Activated naive CD8-positive, alpha-beta T cell treated with anti-CD3 and anti-CD28 coated beads, Interleukin-2, amount 10 ng/mL, durations not matched to agents 7 days and 5 days (primary cell): ENCODE results near the gene CACYBP. TPM values are rescaled to one million over a fixed set of nuclear protein-coding genes. Genes with fewer than 3 reads are reported as not detected.
"Not testable (repeated sequence)": the region's sequence is repeated elsewhere in the genome, so short reads cannot be mapped to it uniquely, and the experiment has no call there.

Experiments
- ATAC-seq: fragments of 150-1000 bp; cut with Tn5 transposase; one replicate; pipeline ENCODE4 v1.10.0; 2021; ENCODE audit warnings: low read depth, moderate library complexity
- POLR2A ChIA-PET: fragments of 350-600 bp; sonication (Branson Sonifier 250); formaldehyde crosslinking; loops from one replicate; lab custom pipeline; 2021; ENCODE audit warnings: antibody characterized with exemption; lab: Charles Lee
- DNase-seq: peaks from one replicate; pipeline ENCODE4 v3.0.0; 2021
- H3K27ac Mint-ChIP-seq: one replicate; pipeline ENCODE4 v1.8.0; 2022; ENCODE audit warnings: mild to moderate bottlenecking, mixed read lengths
- H3K27me3 Mint-ChIP-seq: one replicate; pipeline ENCODE4 v1.8.0; 2022; ENCODE audit warnings: mild to moderate bottlenecking, moderate library complexity, mixed read lengths
- H3K36me3 Mint-ChIP-seq: one replicate; pipeline ENCODE4 v1.8.0; 2021; ENCODE audit warnings: mild to moderate bottlenecking, mixed read lengths
- H3K4me1 Mint-ChIP-seq: one replicate; pipeline ENCODE4 v1.8.0; 2021; ENCODE audit warnings: mixed read lengths
- H3K4me3 Mint-ChIP-seq: one replicate; pipeline ENCODE4 v1.8.0; 2022; ENCODE audit warnings: mild to moderate bottlenecking, moderate library complexity, mixed read lengths
- H3K9me3 Mint-ChIP-seq: one replicate; pipeline ENCODE4 v1.8.0; 2021; ENCODE audit warnings: mixed read lengths
- total RNA-seq, 2 experiments: library from RNA; stranded (reverse); gene quantifications; one replicate each; pipeline ENCODE4 v1.2.3, GENCODE V29; 2021

CACYBP gene
- total RNA-seq, 2 experiments from 2014 or later: 147 to 177 TPM

DNA sequence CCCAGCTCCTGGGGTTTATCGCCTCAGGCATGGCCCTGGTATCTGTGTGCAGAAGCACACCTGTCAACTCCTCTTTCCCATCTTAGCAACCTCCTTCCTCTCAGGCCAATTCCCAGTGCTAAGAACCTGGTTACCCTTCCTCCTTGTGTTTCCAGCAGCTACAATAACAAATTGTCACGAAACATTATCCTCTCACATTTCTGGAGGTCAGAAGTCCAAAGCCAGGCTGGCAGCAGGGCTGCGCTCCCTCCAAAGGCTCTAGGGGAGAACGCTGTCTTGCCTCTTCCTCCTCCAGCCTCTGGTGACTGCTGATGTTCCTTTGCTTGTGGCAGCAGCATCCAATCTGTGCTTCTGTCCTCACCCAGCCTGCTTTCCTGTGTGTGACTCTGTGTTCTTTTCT lies 34.2 kb downstream of the CACYBP start:
- H3K27ac Mint-ChIP-seq: no peak overlapping the region
- DNase-seq (no peak), ATAC-seq (no peak)
- H3K9me3 Mint-ChIP-seq: no peaks in the 10 kb centered on the region
- H3K4me1 Mint-ChIP-seq: peaks cover 6% of the 10 kb centered on the region
- H3K4me3 Mint-ChIP-seq: no peak overlapping the region
- H3K36me3 Mint-ChIP-seq: no peaks in the 10 kb centered on the region
- POLR2A ChIA-PET: no interaction called here
- H3K27me3 Mint-ChIP-seq: peaks cover 3% of the 10 kb centered on the region

DNA sequence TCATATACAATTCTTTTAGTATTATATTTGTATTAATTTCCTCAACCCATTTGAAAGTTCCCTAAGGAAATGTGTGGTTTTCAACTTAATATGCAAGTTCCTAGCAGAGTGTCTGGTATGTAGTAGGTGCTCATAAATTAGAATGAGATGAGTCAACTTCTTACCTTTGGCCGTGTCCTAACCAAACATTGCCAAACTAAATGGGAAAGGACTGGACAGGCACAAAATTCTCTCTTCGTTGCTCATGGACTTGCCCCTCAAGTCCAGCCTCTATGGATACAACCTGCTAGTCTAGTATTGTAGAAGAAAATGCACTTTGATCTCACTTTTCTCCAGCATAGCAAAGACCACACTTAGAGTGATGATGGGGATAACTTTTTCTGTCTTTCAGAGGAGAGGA lies 35.0 kb downstream of the CACYBP start:
- Mint-ChIP-seq H3K4me1 (peaks cover 2% of the 10 kb centered on the region), H3K9me3 (no peaks in the 10 kb centered on the region), H3K27me3 (peaks cover 6% of the 10 kb centered on the region), H3K4me3 (no peak overlapping the region), H3K27ac (no peak overlapping the region), H3K36me3 (no peaks in the 10 kb centered on the region)
- ATAC-seq (no peak), DNase-seq (no peak)
- POLR2A ChIA-PET: no interaction called here

DNA sequence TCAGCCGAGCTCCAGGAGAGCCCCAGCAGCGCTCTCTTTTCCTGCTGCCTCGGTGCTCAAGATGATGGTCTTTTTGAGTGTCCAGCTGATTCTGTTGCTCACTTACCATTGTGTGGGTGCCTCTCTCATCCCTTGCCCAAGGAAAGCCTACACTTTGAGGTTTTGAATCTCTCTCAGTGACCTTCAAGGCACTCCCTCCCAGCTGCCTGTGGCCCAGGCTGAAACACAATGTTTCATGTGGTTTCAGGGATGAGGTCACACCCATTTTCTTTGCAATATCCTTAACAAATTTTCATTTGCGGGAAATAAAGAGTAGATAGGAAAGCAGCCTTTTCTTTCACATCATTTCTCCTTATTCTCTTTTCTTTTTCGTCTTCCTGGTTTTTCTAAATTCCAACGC lies 36.1 kb downstream of the CACYBP start:
- Mint-ChIP-seq H3K27me3 (peaks cover 9% of the 10 kb centered on the region), H3K9me3 (no peaks in the 10 kb centered on the region), H3K4me3 (no peak overlapping the region), H3K36me3 (no peaks in the 10 kb centered on the region), H3K27ac (no peak overlapping the region), H3K4me1 (no peaks in the 10 kb centered on the region)
- DNase-seq (no peak), ATAC-seq (no peak)
- POLR2A ChIA-PET: no interaction called here

DNA sequence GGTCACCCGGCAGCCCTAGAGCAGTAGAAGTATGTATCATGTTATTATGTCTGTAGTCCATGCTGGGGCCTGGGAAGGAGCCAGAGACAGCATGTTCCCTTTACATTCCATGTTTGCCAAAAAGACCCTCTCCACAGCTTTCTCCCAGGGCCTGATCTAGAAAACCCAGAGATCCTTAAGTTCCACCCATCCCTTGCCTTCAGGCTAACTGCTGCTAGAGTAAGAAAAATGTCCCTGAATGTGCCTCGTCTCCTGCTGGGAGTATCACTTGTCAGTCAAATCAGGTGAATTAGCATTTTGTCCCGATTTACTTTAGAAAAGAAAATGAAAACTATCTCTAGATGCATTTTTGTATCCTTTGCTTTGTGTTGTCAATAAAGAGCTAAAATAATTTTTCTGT lies 36.7 kb downstream of the CACYBP start:
- H3K27ac Mint-ChIP-seq: no peak overlapping the region
- no peaks in the 10 kb centered on the region for H3K9me3 Mint-ChIP-seq
- H3K27me3 Mint-ChIP-seq: peaks cover 9% of the 10 kb centered on the region
- POLR2A ChIA-PET: no interaction called here
- no peaks in the 10 kb centered on the region for H3K36me3 Mint-ChIP-seq
- no peak overlapping the region for H3K4me3 Mint-ChIP-seq
- ATAC-seq (no peak), DNase-seq (no peak)
- H3K4me1 Mint-ChIP-seq: no peaks in the 10 kb centered on the region

DNA sequence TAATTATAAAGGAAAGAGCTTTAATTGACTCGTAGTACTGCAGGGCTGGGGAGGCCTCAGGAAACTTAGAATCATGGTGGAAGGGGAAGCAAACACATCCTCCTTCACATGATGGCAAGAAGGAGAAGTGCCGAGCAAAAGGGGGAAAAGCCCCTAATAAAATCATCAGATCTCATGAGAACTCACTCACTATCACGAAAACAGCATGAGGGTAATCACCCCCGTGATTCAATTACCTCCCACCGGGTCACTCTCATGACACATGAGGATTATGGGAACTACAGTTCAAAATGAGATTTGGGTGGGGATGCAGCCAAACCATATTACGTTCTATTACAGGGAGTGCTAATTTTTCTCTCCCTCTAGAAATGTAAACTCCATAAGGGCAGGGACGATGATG lies 37.7 kb downstream of the CACYBP start:
- Mint-ChIP-seq H3K4me3 (no peak overlapping the region), H3K9me3 (no peaks in the 10 kb centered on the region), H3K27ac (no peak overlapping the region), H3K4me1 (no peaks in the 10 kb centered on the region), H3K27me3 (peaks cover 9% of the 10 kb centered on the region), H3K36me3 (no peaks in the 10 kb centered on the region)
- POLR2A ChIA-PET: no interaction called here
- DNase-seq: no peak
- no peak for ATAC-seq

DNA sequence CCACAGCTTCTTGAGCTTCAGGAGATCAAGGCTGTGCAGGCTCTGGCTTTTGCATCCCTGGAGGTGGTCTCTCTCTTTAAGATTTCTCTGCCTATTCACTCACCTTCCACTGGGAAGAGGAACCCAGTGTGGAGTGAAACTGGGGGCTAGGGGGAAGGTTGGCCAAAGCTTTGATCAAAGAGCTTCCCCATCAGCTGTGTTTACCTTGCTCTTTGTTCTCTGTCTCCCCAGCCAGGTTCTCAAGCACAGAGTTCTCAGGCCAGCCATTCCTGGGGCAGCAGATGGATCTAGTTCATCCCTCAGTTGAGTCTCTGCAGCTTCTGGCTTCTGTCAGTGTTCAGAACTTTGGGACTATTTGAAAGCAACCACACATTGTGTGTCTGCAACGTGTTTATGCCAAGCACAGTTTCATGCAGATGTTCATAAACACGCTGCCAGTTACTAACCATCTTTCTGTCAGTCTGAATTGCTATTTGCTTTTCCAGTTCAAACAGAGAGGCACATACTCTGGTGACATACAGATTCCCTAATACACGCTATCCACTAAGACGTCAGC lies 40.7 kb downstream of the CACYBP start:
- H3K27me3 Mint-ChIP-seq: peaks cover 6% of the 10 kb centered on the region
- no peak overlapping the region for H3K27ac Mint-ChIP-seq
- ATAC-seq (no peak), DNase-seq (no peak)
- H3K4me3 Mint-ChIP-seq: no peak overlapping the region
- H3K9me3 Mint-ChIP-seq: no peaks in the 10 kb centered on the region
- POLR2A ChIA-PET: no interaction called here
- H3K36me3 Mint-ChIP-seq: no peaks in the 10 kb centered on the region
- H3K4me1 Mint-ChIP-seq: no peaks in the 10 kb centered on the region

DNA sequence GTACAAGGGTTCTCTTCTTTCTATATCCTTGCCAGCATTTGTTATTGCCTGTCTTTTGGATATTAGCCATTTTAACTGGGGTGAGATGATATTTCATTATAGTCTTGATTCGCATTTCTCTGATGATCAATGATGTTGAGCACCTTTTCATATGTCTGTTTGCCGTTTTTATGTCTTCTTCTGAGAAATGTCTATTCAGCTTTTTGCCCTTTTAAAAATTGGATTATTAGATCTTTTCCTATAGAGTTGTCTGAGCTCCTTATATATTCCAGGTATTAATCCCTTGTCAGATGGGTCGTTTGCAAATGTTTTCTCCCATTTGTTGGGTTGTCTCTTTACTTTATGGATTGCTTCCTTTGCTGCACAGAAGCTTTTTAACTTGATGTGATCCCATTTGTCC lies 42.9 kb downstream of the CACYBP start:
- Mint-ChIP-seq H3K27ac (no peak overlapping the region), H3K4me3 (no peak overlapping the region), H3K27me3 (peaks cover 12% of the 10 kb centered on the region), H3K9me3 (no peaks in the 10 kb centered on the region), H3K36me3 (no peaks in the 10 kb centered on the region), H3K4me1 (no peaks in the 10 kb centered on the region)
- DNase-seq (no peak), ATAC-seq (no peak)
- POLR2A ChIA-PET: no interaction called here

DNA sequence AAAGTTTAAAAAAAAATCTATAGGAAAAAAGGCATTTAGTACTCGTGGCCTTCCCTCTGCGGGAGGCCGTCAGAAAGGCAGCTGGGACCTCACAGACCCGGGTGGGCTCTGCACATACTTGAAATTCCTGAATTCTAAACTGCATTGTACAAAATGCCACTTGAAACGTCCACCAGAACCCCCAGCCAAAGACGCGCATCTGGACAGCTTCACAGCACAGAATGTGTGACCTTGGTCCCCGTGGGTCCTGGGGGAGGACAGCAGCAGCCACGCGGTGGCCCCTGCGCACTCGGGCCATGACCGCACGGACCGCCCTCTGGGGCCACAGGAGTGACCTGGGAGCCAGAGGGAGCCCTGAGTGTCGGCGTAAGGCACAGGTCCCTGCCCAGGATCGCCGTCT lies 44.1 kb downstream of the CACYBP start:
- Mint-ChIP-seq H3K36me3 (no peaks in the 10 kb centered on the region), H3K9me3 (no peaks in the 10 kb centered on the region), H3K4me3 (no peak overlapping the region), H3K4me1 (no peaks in the 10 kb centered on the region), H3K27ac (no peak overlapping the region), H3K27me3 (peaks cover 19% of the 10 kb centered on the region)
- DNase-seq (no peak), ATAC-seq (no peak)
- POLR2A ChIA-PET: no interaction called here

DNA sequence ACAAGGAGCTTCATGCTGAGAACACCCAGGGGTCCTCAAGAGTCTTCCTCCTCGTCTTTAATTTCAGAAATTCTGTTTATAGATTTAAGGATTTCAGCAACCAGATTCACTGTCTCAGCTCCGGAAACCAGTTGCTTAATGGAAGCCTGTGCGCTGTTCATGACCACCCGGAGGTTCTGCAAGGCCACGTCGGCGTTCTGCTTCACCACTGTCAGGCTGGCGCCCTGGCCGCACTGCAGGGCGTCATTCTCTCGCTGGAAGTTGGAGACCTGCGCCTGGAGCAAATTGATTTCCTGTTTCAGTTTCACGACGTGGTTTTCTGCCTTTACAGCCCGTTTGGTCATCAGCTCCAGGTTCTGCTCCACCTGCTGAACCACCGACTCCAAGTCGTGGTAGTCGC lies 44.8 kb downstream of the CACYBP start:
- ATAC-seq, DNase-seq, H3K36me3 Mint-ChIP-seq, POLR2A ChIA-PET, H3K4me1 Mint-ChIP-seq, H3K9me3 Mint-ChIP-seq, H3K4me3 Mint-ChIP-seq, H3K27ac Mint-ChIP-seq: not testable (repeated sequence)
- H3K27me3 Mint-ChIP-seq: peaks cover 22% of the 10 kb centered on the region

DNA sequence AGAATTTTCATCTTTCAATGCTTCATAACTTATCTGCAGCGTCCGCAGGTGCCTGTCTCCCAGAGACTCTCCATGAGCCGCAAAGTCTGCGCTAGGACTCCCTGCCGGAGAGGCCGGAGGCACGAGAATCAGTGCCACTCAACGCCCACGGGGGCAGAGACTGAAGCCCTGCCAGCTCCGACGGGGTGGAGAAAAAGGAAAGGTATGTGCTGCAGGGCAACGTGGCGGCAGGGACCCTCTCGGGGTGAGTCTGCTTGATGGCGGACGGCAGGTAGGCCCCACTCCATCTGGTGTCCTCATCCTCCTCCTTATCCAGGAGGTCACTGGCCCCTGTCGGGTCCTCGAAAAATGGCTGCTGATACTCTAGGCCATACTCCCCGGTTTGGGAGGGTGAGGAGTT lies 45.4 kb downstream of the CACYBP start:
- no peaks in the 10 kb centered on the region for H3K9me3 Mint-ChIP-seq
- no peaks in the 10 kb centered on the region for H3K4me1 Mint-ChIP-seq
- DNase-seq (no peak), ATAC-seq (no peak)
- H3K27me3 Mint-ChIP-seq: peaks cover 22% of the 10 kb centered on the region
- no peaks in the 10 kb centered on the region for H3K36me3 Mint-ChIP-seq
- H3K4me3 Mint-ChIP-seq: no peak overlapping the region
- POLR2A ChIA-PET: no interaction called here
- H3K27ac Mint-ChIP-seq: no peak overlapping the region

DNA sequence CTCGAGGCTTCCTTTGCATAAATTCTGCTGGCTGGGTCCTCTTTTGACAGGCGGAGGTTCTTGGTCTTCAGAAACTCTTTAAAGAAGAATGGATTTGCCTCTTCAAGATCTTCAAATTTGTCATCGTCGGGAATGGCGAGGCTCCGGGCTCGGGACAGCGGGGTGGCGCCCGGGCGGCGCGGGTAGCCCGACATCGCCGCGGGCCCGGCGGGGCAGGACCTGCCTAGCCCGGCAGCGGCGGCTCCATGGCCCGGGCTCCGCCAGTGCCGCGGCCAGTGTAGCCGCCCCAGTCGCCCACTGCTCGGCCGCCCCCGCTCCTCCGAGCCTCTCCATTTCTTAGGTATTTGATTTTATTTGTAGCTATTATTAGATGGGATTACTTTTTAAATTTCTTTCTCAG lies 45.8 kb downstream of the CACYBP start:
- no peak overlapping the region for H3K4me3 Mint-ChIP-seq
- H3K27me3 Mint-ChIP-seq: peaks cover 22% of the 10 kb centered on the region
- ATAC-seq: no peak
- no peaks in the 10 kb centered on the region for H3K9me3 Mint-ChIP-seq
- POLR2A ChIA-PET: no interaction called here
- no peaks in the 10 kb centered on the region for H3K4me1 Mint-ChIP-seq
- H3K36me3 Mint-ChIP-seq: no peaks in the 10 kb centered on the region
- DNase-seq: no peak
- no peak overlapping the region for H3K27ac Mint-ChIP-seq

DNA sequence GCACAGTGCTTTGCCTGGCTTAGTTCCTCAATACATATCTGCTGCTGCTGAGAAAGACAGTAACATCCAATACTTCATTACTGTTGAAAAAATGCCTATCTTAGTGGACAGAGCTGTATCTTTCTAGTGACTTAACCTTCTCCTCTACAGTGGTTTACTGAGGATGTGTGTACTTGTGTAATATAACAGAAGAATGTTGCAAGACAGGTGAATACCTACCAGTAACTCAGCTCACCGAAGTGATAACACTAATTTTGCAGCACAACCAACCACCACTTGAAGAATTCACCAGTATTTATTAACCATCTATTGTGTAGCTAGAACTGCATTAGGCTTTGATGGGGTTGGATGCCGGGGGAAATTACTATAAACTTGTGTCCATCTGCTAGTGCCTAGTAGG lies 51.2 kb downstream of the CACYBP start:
- no peaks in the 10 kb centered on the region for H3K36me3 Mint-ChIP-seq
- H3K9me3 Mint-ChIP-seq: no peaks in the 10 kb centered on the region
- no peaks in the 10 kb centered on the region for H3K4me1 Mint-ChIP-seq
- ATAC-seq (no peak), DNase-seq (no peak)
- no peak overlapping the region for H3K27ac Mint-ChIP-seq
- H3K4me3 Mint-ChIP-seq: no peak overlapping the region
- POLR2A ChIA-PET: no interaction called here
- peaks cover 24% of the 10 kb centered on the region for H3K27me3 Mint-ChIP-seq

DNA sequence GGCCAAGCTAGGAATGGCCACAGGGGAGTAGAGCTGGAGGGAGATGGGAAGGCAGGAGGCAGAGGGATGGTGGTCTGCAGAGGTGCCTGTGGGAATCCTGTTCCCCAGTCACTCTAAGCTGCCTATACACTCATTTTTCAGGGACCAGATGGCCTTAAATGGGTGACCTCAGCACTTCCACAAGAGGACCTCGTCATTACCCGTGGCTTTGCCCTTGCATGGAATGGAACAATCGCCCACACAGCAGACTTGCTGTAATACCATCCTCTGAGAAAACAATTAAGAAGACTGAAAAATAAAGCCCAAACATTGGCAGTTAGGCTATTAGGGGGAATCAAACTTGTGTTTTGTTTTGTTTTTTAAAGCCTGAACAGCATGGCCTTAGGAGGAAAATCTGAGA lies 55.0 kb downstream of the CACYBP start:
- H3K27me3 Mint-ChIP-seq: peaks cover 24% of the 10 kb centered on the region
- no peaks in the 10 kb centered on the region for H3K4me1 Mint-ChIP-seq
- no peak overlapping the region for H3K27ac Mint-ChIP-seq
- H3K9me3 Mint-ChIP-seq: peaks cover 3% of the 10 kb centered on the region
- POLR2A ChIA-PET: no interaction called here
- DNase-seq (no peak), ATAC-seq (no peak)
- no peak overlapping the region for H3K4me3 Mint-ChIP-seq
- H3K36me3 Mint-ChIP-seq: no peaks in the 10 kb centered on the region
